KOPT-K1 (cell line): Measurements from ENCODE around the gene NEURL1.
A peak's percentile ranks its signal among the peaks of the same experiment; 100 is the strongest.

Experiments
- H3K27ac ChIP-seq: fragments of 200-600 bp; sonication (generic); 2 replicates; pipeline ENCODE4 v1.5.1; 2016; ENCODE audit warnings: antibody characterized with exemption, mild to moderate bottlenecking, low read depth, low read length; ENCODE audit not compliant: poor library complexity, severe bottlenecking
- H3K36me3 ChIP-seq: fragments of 200-600 bp; sonication (generic); 2 replicates; pipeline ENCODE4 v1.5.1; 2017; ENCODE audit warnings: antibody characterized with exemption, mild to moderate bottlenecking, low read length, moderate library complexity; ENCODE audit not compliant: insufficient read depth
- H3K9me3 ChIP-seq: fragments of 200-600 bp; sonication (generic); 2 replicates; pipeline ENCODE4 v1.5.1; 2017; ENCODE audit warnings: antibody characterized with exemption, low read length, mild to moderate bottlenecking; ENCODE audit not compliant: insufficient read depth, poor library complexity, severe bottlenecking

Gene NEURL1

GRCh38 chr10:103455235-103455634, 38.3 kb upstream of the NEURL1 start:
- Histone ChIP-seq H3K9me3 (no peaks in the 10 kb centered on the region), H3K27ac (no peak overlapping the region)

GRCh38 chr10:103456074-103456660, 37.3 kb upstream of the NEURL1 start:
- Histone ChIP-seq H3K27ac (no peak overlapping the region), H3K9me3 (no peaks in the 10 kb centered on the region), H3K36me3 (no peaks in the 10 kb centered on the region)

More at GRCh38 chr10:103455235-103455634, 38.3 kb upstream of the NEURL1 start:
- H3K36me3 ChIP-seq = peaks cover 2% of the 10 kb centered on the region; the same call in 1 of the 2 replicates

GRCh38 chr10:103457176-103457712, 36.3 kb upstream of the NEURL1 start:
- Histone ChIP-seq H3K27ac (peak overlapping the region; percentile 1), H3K9me3 (no peaks in the 10 kb centered on the region), H3K36me3 (no peaks in the 10 kb centered on the region)

GRCh38 chr10:103457896-103458583, 35.5 kb upstream of the NEURL1 start:
- Histone ChIP-seq H3K9me3 (no peaks in the 10 kb centered on the region), H3K36me3 (no peaks in the 10 kb centered on the region), H3K27ac (peak overlapping the region; percentile 37)

GRCh38 chr10:103458720-103459119, 34.8 kb upstream of the NEURL1 start, which contains the start of gene CALHM1:
TSS of gene CALHM1 (minus strand) at chr10:103458900. CDS start at chr10:103458751, 149 bp downstream.
- peak within 1 kb of the TSS; percentile 41 for H3K27ac ChIP-seq

GRCh38 chr10:103459615-103460014, 33.9 kb upstream of the NEURL1 start:
- Histone ChIP-seq H3K36me3 (no peaks in the 10 kb centered on the region), H3K27ac (peak overlapping the region; percentile 41), H3K9me3 (no peaks in the 10 kb centered on the region)

More at GRCh38 chr10:103458720-103459119, 34.8 kb upstream of the NEURL1 start, which contains the start of gene CALHM1:
- Histone ChIP-seq H3K36me3 (no peaks in the 10 kb centered on the region), H3K9me3 (no peaks in the 10 kb centered on the region)

GRCh38 chr10:103463499-103463898, 30.0 kb upstream of the NEURL1 start:
- Histone ChIP-seq H3K27ac (no peak overlapping the region), H3K36me3 (no peaks in the 10 kb centered on the region), H3K9me3 (no peaks in the 10 kb centered on the region)

- Histone ChIP-seq H3K27ac (no peak overlapping the region), H3K9me3 (no peaks in the 10 kb centered on the region), H3K36me3 (no peaks in the 10 kb centered on the region)
Measured at GRCh38 chr10:103465411-103466179, 27.9 kb upstream of the NEURL1 start.

- Histone ChIP-seq H3K27ac (no peak overlapping the region), H3K9me3 (no peaks in the 10 kb centered on the region), H3K36me3 (no peaks in the 10 kb centered on the region)
Measured at GRCh38 chr10:103466734-103467133, 26.8 kb upstream of the NEURL1 start.

- H3K36me3 ChIP-seq = no peaks in the 10 kb centered on the region
- H3K27ac ChIP-seq = no peak overlapping the region
- no peaks in the 10 kb centered on the region for H3K9me3 ChIP-seq
Measured at GRCh38 chr10:103467406-103467805, 26.1 kb upstream of the NEURL1 start.

GRCh38 chr10:103469201-103469600, 24.3 kb upstream of the NEURL1 start:
- Histone ChIP-seq H3K27ac (no peak overlapping the region), H3K9me3 (no peaks in the 10 kb centered on the region), H3K36me3 (no peaks in the 10 kb centered on the region)

GRCh38 chr10:103470761-103471653, 22.5 kb upstream of the NEURL1 start:
- H3K27ac ChIP-seq = peak overlapping the region; percentile 74
- H3K9me3 ChIP-seq = no peaks in the 10 kb centered on the region
- H3K36me3 ChIP-seq = no peaks in the 10 kb centered on the region

- H3K36me3 ChIP-seq = no peaks in the 10 kb centered on the region
- H3K9me3 ChIP-seq = no peaks in the 10 kb centered on the region
- H3K27ac ChIP-seq = peak overlapping the region; percentile 74
Measured at GRCh38 chr10:103472005-103472404, 21.5 kb upstream of the NEURL1 start.

GRCh38 chr10:103473261-103473671, 20.2 kb upstream of the NEURL1 start:
- H3K9me3 ChIP-seq = no peaks in the 10 kb centered on the region
- no peak overlapping the region for H3K27ac ChIP-seq
- no peaks in the 10 kb centered on the region for H3K36me3 ChIP-seq
